Nephron progenitor cell (in vitro differentiated cells): ENCODE results near the gene OR14K1.
"Not testable (repeated sequence)": the region's sequence is repeated elsewhere in the genome, so short reads cannot be mapped to it uniquely, and the experiment has no call there.

Experiments used
- DNase-seq: peaks from one replicate; pipeline ENCODE4 v3.0.0; 2021
- H3K27ac Mint-ChIP-seq: 2 replicates; pipeline ENCODE4 v1.8.0; 2021; ENCODE audit warnings: mild to moderate bottlenecking, moderate library complexity, mixed read lengths
- H3K27me3 Mint-ChIP-seq: 2 replicates; pipeline ENCODE4 v1.8.0; 2021; ENCODE audit warnings: mild to moderate bottlenecking, low read depth, mixed read lengths; ENCODE audit not compliant: poor library complexity
- H3K36me3 Mint-ChIP-seq: 2 replicates; pipeline ENCODE4 v1.8.0; 2021; ENCODE audit warnings: low read depth, mixed read lengths
- H3K4me1 Mint-ChIP-seq: 2 replicates; pipeline ENCODE4 v1.8.0; 2021; ENCODE audit warnings: mixed read lengths
- H3K4me3 Mint-ChIP-seq: 2 replicates; pipeline ENCODE4 v1.8.0; 2021; ENCODE audit warnings: mild to moderate bottlenecking, moderate library complexity, mixed read lengths
- H3K9me3 Mint-ChIP-seq: 2 replicates; pipeline ENCODE4 v1.8.0; 2021; ENCODE audit warnings: mild to moderate bottlenecking, moderate library complexity, mixed read lengths
- CTCF ChIP-seq: fragments of 200-600 bp; sonication (generic); IDR thresholded peaks from 2 replicates; pipeline ENCODE4 v1.5.0; 2021; ENCODE audit warnings: antibody characterized with exemption

The OR14K1 gene

GRCh38 chr1:247749870-247750269, 11.5 kb downstream of the OR14K1 start:
- peaks cover 40% of the 10 kb centered on the region for H3K9me3 Mint-ChIP-seq
- no peak for DNase-seq
- TF ChIP-seq CTCF: no peak

GRCh38 chr1:247754311-247754710, 15.9 kb downstream of the OR14K1 start:
- peaks cover 32% of the 10 kb centered on the region for H3K9me3 Mint-ChIP-seq
- DNase-seq, H3K27me3 Mint-ChIP-seq: not testable (repeated sequence)

More at GRCh38 chr1:247749870-247750269, 11.5 kb downstream of the OR14K1 start:
- H3K27me3 Mint-ChIP-seq: no peaks in the 10 kb centered on the region
- H3K4me1 Mint-ChIP-seq: no peaks in the 10 kb centered on the region
- no peaks in the 10 kb centered on the region for H3K36me3 Mint-ChIP-seq
- H3K4me3 Mint-ChIP-seq: no peak overlapping the region
- no peak overlapping the region for H3K27ac Mint-ChIP-seq

GRCh38 chr1:247760456-247760855, 22.0 kb downstream of the OR14K1 start, which contains the start of gene OR1C1:
Gene OR1C1 (minus strand): TSS chr1:247760556. CDS start chr1:247758406, 2,150 bp downstream.
- Mint-ChIP-seq H3K9me3 (peaks cover 31% of the 10 kb centered on the region), H3K27me3 (peaks cover 3% of the 10 kb centered on the region), H3K27ac (no peak within 1 kb of the TSS), H3K36me3 (no peaks in the 10 kb centered on the region), H3K4me3 (no peak within 1 kb of the TSS), H3K4me1 (no peaks in the 10 kb centered on the region)
- DNase-seq: no peak
- no peak for TF ChIP-seq CTCF

More at GRCh38 chr1:247754311-247754710, 15.9 kb downstream of the OR14K1 start:
- H3K4me1 Mint-ChIP-seq, H3K36me3 Mint-ChIP-seq, H3K27ac Mint-ChIP-seq, H3K4me3 Mint-ChIP-seq: not testable (repeated sequence)

- H3K4me3 Mint-ChIP-seq: no peak overlapping the region
- H3K4me1 Mint-ChIP-seq: no peaks in the 10 kb centered on the region
- H3K27ac Mint-ChIP-seq: no peak overlapping the region
- DNase-seq: no peak
- H3K9me3 Mint-ChIP-seq: peaks cover 13% of the 10 kb centered on the region
- no peak for TF ChIP-seq CTCF
- H3K36me3 Mint-ChIP-seq: no peaks in the 10 kb centered on the region
- no peaks in the 10 kb centered on the region for H3K27me3 Mint-ChIP-seq
These were observed 31.2 kb downstream of the OR14K1 start for GRCh38 chr1:247769603-247770002.
